GM19372 (cell line): ENCODE results near the gene RETREG2.

Source experiments
- ATAC-seq: cut with Tn5 transposase; IDR thresholded peaks from one replicate; pipeline ENCODE4 v1.9.1; 2021; ENCODE audit warnings: mild to moderate bottlenecking, low read depth, moderate library complexity; ENCODE audit not compliant: unreplicated experiment

RETREG2 gene

GRCh38 chr2:219168932-219169331, 9.1 kb upstream of the RETREG2 start:
- ATAC-seq = no peak

- ATAC-seq = no peak
These were observed 8.0 kb upstream of the RETREG2 start, which contains the start of gene SLC23A3 for GRCh38 chr2:219169930-219170654. SLC23A3 (minus strand) TSS chr2:219170029; CDS start chr2:219169984, 45 bp downstream.

- no peak for ATAC-seq
These were observed 6.8 kb upstream of the RETREG2 start for GRCh38 chr2:219171231-219171651.

- no peak for ATAC-seq
These were observed 5.6 kb upstream of the RETREG2 start for GRCh38 chr2:219172231-219173154.

GRCh38 chr2:219173176-219173575, 4.9 kb upstream of the RETREG2 start:
- no peak for ATAC-seq

GRCh38 chr2:219174146-219174545, 3.9 kb upstream of the RETREG2 start:
- ATAC-seq = no peak

- no peak for ATAC-seq
These were observed 3.3 kb upstream of the RETREG2 start for GRCh38 chr2:219174801-219175200.

- ATAC-seq = no peak
These were observed 2.6 kb upstream of the RETREG2 start for GRCh38 chr2:219175486-219175885.

GRCh38 chr2:219175928-219176817, 1.9 kb upstream of the RETREG2 start:
- peak; percentile 14 for ATAC-seq

GRCh38 chr2:219176818-219177551, 1.1 kb upstream of the RETREG2 start, which contains the start of gene CNPPD1:
CNPPD1 (minus strand) TSS chr2:219176925; CDS start chr2:219176828, 97 bp downstream.
- ATAC-seq = peak; percentile 65

- ATAC-seq = peak; percentile 15
These were observed 501 bp downstream of the RETREG2 start for GRCh38 chr2:219178377-219179175.

GRCh38 chr2:219179601-219180465, 1.8 kb downstream of the RETREG2 start:
- ATAC-seq = no peak

- ATAC-seq = no peak
These were observed 2.9 kb downstream of the RETREG2 start for GRCh38 chr2:219180961-219181360.

GRCh38 chr2:219181531-219181930, 3.5 kb downstream of the RETREG2 start:
- no peak for ATAC-seq

- ATAC-seq = no peak
These were observed 4.5 kb downstream of the RETREG2 start for GRCh38 chr2:219182331-219183150.

- no peak for ATAC-seq
These were observed 5.2 kb downstream of the RETREG2 start for GRCh38 chr2:219183151-219183772.

GRCh38 chr2:219184121-219184520, 6.0 kb downstream of the RETREG2 start:
- ATAC-seq = no peak
